Thyroid gland (tissue), 4 donors: Measurements from ENCODE around the gene TPD52L2. TPM values are rescaled to one million over a fixed set of nuclear protein-coding genes. Genes with fewer than 3 reads are reported as not detected.
A peak's percentile ranks its signal among the peaks of the same experiment; 100 is the strongest.

Experiments used
- DNase-seq, 2 donors: peaks; one replicate each; pipeline ENCODE4 v3.0.0-alpha.2; 2019
- H3K27ac ChIP-seq, 3 donors: fragments of 200-600 bp; sonication (generic); 1 replicate in 2 of 3; 2 replicates in 1 of 3; pipeline ENCODE4 v1.5.1; 2016 to 2019; ENCODE audit warnings: mild to moderate bottlenecking in 1 of 3, moderate library complexity in 1 of 3
- H3K27me3 ChIP-seq: fragments of 200-600 bp; sonication (generic); one replicate; pipeline ENCODE4 v1.5.1; 2019
- H3K36me3 ChIP-seq, 2 donors: fragments of 200-600 bp; sonication (generic); one replicate each; pipeline ENCODE4 v1.5.1; 2016 to 2019
- H3K4me1 ChIP-seq, 2 donors: fragments of 200-600 bp; sonication (generic); one replicate each; pipeline ENCODE4 v1.5.1; 2017 to 2019
- H3K4me3 ChIP-seq, 3 donors: fragments of 200-600 bp; sonication (generic); replicated peaks in 1 of 3; 1 replicate in 2 of 3; 2 replicates in 1 of 3; pipeline ENCODE4 v1.5.1; 2016; ENCODE audit warnings: mild to moderate bottlenecking in 1 of 3
- H3K9me3 ChIP-seq: fragments of 200-600 bp; sonication (generic); one replicate; pipeline ENCODE4 v1.5.1; 2017
- CTCF ChIP-seq, 6 experiments: fragments of 200-600 bp in 3 of 6; fragments of 450-650 bp in 3 of 6; sonication (generic) in 3 of 6; IDR thresholded peaks; one replicate each; pipeline ENCODE4 v1.5.1; 2016 to 2019; ENCODE audit warnings: antibody characterized with exemption in 6 of 6, mild to moderate bottlenecking in 2 of 6, inconsistent platforms in 1 of 6, moderate library complexity in 1 of 6
- POLR2A ChIP-seq, 2 donors: fragments of 450-650 bp; IDR thresholded peaks; one replicate each; pipeline ENCODE4 v1.6.1; 2017; ENCODE audit warnings: antibody characterized with exemption in 2 of 2, mild to moderate bottlenecking in 2 of 2, moderate library complexity in 1 of 2
- WGBS, 2 donors: methylation state at CpG; one replicate each; pipeline ENCODE4 v1.1.5; 2017; 5-methylcytosine and 5-hydroxymethylcytosine counted together
- intact Hi-C: fragments of 100-400 bp; cut with DNase I; formaldehyde crosslinking; loops from one replicate; pipeline ENCODE4 v1.15.1; 2023
- total RNA-seq, 4 donors: library from RNA; depleted of rRNA; stranded (reverse); fragments of >200 nt; gene quantifications; one replicate each; pipeline ENCODE4 v1.2.3, GENCODE V29; 2016

TPD52L2 gene
- total RNA-seq, 4 donors from 2014 or later, result 69.4 to 93.3 (median 89.6) TPM

- H3K9me3 ChIP-seq, result no peaks in the 10 kb centered on the region
- TF ChIP-seq CTCF (IDR thresholded peaks at IDR 0.05) (no peak), POLR2A (IDR thresholded peaks at IDR 0.05) (no peak)
- peak overlapping the region; percentile 68 to 76 (median 72) for H3K27ac ChIP-seq
- intact Hi-C loops, result no loop called here
- DNase-seq, result no peak
- 1% methylated on average over 5 of the region's 5 CpGs for WGBS, 2 donors
- peaks cover 35 to 48% of the 10 kb centered on the region in 2 donors for H3K4me1 ChIP-seq
- no peaks in the 10 kb centered on the region for H3K27me3 ChIP-seq
- peaks cover 0 to 7% of the 10 kb centered on the region in 2 donors for H3K36me3 ChIP-seq
- H3K4me3 ChIP-seq, result peak overlapping the region in 2 of 3 donors; percentile 53 to 69
Measured at GRCh38 chr20:63895952-63896263, 30.8 kb downstream of the TPD52L2 start.

- H3K27ac ChIP-seq, result peak overlapping the region; percentile 68 to 76 (median 72)
- peak overlapping the region in 1 of 3 donors; percentile 53 for H3K4me3 ChIP-seq
- DNase-seq, result peak; percentile 81
- H3K4me1 ChIP-seq, result peaks cover 38 to 54% of the 10 kb centered on the region in 2 donors
- TF ChIP-seq POLR2A (IDR thresholded peaks at IDR 0.05) (no peak), CTCF (IDR thresholded peaks at IDR 0.05) (no peak)
- H3K36me3 ChIP-seq, result peaks cover 0 to under 1% of the 10 kb centered on the region in 2 donors
- H3K27me3 ChIP-seq, result no peaks in the 10 kb centered on the region
- WGBS, 2 donors, result 14 to 15% methylated on average over 18 of the region's 18 CpGs
- H3K9me3 ChIP-seq, result no peaks in the 10 kb centered on the region
- intact Hi-C loops, result no loop called here
Measured at GRCh38 chr20:63896264-63897105, 31.4 kb downstream of the TPD52L2 start.

- Histone ChIP-seq H3K4me1 (peaks cover 38 to 54% of the 10 kb centered on the region in 2 donors), H3K27me3 (no peaks in the 10 kb centered on the region), H3K36me3 (no peaks in the 10 kb centered on the region), H3K27ac (no peak overlapping the region), H3K4me3 (no peak overlapping the region), H3K9me3 (no peaks in the 10 kb centered on the region)
- TF ChIP-seq CTCF (IDR thresholded peaks at IDR 0.05) (no peak), POLR2A (IDR thresholded peaks at IDR 0.05) (no peak)
- no peak for DNase-seq
- 92 to 93% methylated on average over 6 of the region's 6 CpGs for WGBS, 2 donors
- intact Hi-C loops, result no loop called here
Measured at GRCh38 chr20:63897978-63898561, 33.0 kb downstream of the TPD52L2 start.

- DNase-seq, result no peak
- intact Hi-C loops, result no loop called here
Measured at GRCh38 chr20:63898882-63899558, 34.0 kb downstream of the TPD52L2 start.

More at GRCh38 chr20:63898882-63899558, 34.0 kb downstream of the TPD52L2 start:
- H3K27me3 ChIP-seq, result no peaks in the 10 kb centered on the region
- WGBS, 2 donors, result 83 to 88% methylated on average over 10 of the region's 10 CpGs
- no peak overlapping the region for H3K4me3 ChIP-seq
- H3K4me1 ChIP-seq, result peaks cover 36 to 53% of the 10 kb centered on the region in 2 donors
- H3K36me3 ChIP-seq, result no peaks in the 10 kb centered on the region
- no peaks in the 10 kb centered on the region for H3K9me3 ChIP-seq
- TF ChIP-seq CTCF (IDR thresholded peaks at IDR 0.05) (no peak), POLR2A (IDR thresholded peaks at IDR 0.05) (no peak)
- H3K27ac ChIP-seq, result no peak overlapping the region
